Left kidney (tissue), 2 donors: ENCODE measurements around the gene PRSS38. TPM values are rescaled to one million over a fixed set of nuclear protein-coding genes. Genes with fewer than 3 reads are reported as not detected.
"Not testable (repeated sequence)": the region's sequence is repeated elsewhere in the genome, so short reads cannot be mapped to it uniquely, and the experiment has no call there.

Source experiments
- DNase-seq: peaks from one replicate; pipeline ENCODE4 v3.0.0-alpha.2; 2013
- polyA plus RNA-seq: library from polyadenylated mRNA; unstranded; fragments of 120-200 nt; gene quantifications from one replicate; pipeline ENCODE4 v1.2.1, GENCODE V29; 2013; ENCODE audit not compliant: insufficient read length

PRSS38 gene
- polyA plus RNA-seq, 1 donor = not detected

DNA sequence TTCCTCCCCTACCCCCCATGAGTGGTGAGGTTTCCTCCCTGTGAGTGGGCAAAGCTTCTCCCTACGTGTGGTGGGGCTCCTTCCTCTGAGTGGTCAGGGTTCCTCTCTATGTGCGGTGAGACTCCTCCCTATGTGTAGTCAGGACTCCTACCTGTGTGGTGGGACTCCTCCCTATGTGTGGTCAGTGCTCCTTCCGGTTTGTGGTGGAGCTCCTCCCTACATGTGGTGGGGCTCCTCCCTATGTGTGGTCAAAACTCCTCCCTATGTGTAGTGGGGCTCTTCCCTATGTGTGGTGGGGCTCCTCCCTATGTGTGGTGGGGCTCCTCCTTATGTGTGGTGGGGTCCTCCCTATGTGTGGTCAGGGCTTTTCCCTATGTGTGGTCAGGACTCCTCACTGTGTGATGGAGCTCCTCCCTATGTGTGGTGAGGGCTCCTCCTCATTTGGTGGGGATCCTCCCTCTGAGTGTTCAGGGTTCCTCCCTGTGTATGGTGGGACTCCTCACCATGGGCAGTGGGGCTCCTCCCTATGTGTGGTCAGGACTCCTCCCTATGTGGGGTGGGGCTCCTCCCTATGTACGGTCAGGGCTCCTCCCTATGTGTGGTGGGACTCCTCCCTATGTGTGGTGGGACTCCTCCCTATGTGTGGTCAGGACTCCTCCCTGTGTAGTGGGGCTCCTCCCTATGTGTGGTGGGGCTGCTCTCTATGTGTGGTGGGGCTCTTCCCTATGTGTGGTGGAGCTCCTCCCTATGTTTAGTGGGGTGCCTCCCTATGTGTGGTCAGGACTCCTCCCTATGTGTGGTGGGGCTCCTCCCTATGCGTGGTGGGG is 29.1 kb downstream of the PRSS38 start:
- DNase-seq = no peak

DNA sequence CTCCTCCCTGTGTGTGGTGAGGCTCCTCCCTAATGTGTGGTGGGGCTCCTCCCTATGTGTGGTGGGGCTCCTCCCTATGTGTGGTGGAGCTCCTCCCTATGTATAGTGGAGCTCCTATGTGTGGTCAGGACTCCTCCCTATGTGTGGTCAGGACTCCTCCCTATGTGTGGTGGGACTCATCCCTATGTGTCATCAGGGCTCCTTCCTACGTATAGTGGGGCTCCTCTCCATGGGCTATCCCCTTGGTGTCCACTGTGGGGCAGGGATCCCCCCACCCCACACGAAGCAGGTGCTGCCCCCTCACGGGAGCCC is 29.6 kb downstream of the PRSS38 start:
- no peak for DNase-seq

DNA sequence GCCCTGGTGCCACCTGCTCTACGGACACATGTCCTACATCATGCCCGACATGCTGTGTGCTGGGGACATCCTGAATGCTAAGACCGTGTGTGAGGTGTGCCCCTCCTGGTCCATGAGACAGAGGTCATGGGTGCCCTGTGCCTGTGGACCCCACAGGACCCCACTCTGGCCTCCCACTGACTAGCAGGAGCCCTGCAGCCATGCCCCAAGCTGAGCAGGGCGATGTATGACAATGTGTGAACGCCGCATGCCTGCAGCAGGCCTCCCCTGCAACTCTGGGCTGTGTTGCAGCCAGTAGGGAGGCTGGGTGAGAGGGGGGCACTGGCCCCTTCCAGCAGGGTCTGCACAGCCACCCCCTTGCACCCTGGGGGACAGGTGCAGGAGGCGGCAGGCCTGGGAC is 30.0 kb downstream of the PRSS38 start:
- no peak for DNase-seq

DNA sequence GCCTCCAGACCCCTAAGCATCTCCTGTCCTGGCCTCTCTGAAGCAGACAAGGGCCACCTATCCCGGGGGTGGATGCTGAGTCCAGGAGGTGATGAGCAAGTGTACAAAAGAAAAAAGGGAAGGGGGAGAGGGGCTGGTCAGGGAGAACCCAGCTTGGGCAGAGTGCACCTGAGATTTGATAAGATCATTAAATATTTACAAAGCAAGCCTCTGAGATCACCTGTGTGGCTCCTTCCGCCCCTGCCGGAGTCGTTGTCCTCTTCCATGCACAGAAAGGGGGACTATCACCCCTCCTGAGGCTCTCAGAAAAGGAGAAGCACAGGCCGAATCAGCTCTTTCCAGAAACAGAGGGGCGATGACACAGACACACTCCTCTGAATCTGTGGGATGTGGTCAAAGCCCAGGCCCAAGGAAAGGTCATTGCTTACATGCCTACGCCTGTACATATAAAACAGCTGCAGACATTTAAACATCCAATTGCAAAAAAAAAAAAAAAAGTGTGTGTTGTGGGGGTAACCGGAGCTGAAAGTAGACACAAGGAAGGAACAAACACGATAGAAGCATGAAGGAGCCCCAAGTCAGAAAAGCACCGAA is 30.9 kb downstream of the PRSS38 start:
- no peak for DNase-seq

DNA sequence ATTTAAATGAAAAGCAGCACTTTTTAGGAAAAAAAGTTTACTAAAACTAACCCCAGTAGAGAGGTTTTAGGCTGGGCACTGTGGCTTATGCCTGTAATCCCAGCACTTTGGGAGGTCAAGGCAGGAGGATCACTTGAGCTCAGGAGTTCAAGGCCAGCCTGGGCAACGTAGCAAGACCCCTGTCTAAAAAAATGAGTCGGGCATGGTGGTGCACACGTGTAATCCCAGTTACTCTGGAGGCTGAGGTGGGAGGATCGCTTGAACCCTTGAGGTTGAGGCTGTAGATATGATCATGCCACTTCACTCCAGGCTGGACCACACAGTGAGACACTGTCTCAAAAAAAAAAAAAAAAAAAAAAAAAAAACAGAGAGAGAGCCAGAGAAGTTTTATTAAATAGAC is 31.6 kb downstream of the PRSS38 start:
- DNase-seq = not testable (repeated sequence)

DNA sequence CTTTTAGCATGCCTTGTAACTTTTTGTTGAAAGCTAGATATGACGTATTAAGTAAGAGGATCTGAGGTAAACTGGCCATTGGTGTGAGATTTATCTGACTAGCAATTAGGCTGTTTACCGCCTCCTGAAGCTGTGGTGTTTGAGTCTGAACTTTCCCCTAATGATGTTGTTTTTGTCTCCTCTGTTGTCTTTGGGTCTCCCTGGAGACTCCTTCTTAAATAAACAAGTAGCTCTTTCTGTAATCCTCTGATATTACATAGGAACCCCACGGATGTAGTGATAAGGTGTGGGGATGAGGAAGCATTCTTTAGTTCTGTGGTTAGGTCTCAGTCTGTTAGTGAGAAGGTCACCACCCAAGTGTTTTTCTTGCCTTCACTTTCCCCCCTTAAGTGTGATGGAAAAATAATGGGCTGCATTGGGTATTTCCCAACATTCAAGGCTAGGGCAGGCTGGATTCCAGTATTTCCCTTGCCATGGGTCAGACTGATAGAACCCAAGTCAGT is 33.0 kb downstream of the PRSS38 start:
- DNase-seq = no peak

DNA sequence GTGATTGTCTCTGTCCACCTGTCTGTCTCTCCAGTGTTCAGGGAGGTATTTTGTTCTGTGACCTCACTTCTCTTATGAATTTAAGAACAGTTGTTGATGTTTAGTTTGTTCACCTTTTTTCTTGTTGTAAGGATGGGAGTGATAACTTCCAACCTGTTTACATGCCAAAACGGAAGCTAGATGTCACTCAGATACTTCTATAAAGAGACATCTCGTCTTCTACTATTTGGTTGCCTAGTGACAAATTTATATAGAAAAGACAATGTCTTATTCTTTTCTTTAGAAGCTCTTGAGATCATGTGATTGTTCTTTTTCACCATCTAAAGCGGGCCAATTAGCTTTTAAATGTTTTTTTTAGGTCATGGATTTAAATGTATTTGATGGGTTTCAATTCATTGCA is 33.8 kb downstream of the PRSS38 start:
- DNase-seq = no peak

DNA sequence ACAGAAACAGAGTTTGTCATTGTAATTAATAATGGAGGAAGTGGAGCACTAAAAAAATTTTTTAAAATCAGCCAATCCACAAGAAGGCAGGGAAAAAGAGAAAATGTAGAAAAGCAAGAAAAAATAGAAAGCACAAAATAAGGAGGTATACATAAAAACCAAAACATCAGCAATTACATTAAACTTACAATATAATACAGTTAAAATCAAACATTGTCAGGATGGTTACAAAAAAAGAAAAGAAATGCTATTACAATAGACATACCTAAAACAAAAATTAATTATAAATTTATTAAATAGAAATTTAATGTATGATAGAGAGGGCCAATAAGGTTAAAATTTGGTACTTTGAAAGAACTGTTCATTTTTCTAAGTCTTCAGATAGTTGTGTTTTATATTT is 38.7 kb downstream of the PRSS38 start:
- no peak for DNase-seq

DNA sequence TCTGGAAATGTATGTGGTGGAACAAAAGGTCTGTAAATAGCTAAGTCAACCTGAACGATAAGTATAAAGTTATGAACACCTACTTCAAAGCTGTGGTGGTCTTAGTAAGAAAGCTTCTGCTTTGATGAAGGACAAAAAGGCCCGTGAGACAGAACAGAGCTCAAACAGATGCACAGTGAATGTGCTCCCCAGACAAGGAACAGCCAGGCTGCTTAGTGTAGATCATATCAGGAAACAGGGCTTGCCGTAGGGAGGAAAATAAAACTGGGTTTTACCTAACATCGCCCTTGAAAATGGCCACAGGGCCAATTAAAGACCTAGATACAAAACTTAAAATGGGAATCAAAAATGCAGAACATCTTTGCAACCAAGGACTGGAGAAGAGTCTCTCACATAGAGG is 40.2 kb downstream of the PRSS38 start:
- no peak for DNase-seq

DNA sequence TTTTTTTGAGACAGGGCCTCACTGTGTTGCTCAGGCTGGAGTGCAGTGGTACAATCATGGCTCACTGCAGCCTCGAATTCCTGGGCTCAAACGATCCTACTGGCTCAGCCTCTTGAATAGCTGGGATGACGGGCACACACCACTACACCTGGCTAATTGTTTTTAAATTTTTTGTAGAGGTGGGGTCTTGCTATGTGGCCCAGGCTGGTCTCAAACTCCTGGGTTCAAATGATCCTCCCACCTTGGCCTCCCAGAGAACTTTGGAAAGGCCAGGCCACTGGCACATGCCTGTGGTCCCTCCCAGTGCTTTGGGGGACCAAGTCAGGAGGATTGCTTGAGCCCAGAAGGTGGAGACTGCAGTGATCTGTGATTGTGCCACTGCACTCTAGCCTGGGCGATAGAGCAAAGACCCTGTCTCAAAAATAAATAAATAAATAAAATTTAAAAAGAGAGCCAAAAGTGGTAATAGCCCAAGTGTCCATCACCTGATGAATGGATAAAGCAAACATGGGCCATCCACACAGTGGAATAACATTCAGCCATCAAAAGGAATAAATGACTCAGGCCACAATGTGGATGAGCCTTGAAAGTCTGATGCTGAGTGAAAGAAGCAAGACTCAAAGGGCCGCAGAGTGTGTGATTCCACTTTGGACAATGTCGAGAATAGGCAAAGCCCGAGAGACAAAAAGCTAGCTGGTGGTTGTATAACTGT is 40.8 kb downstream of the PRSS38 start:
- DNase-seq = no peak

DNA sequence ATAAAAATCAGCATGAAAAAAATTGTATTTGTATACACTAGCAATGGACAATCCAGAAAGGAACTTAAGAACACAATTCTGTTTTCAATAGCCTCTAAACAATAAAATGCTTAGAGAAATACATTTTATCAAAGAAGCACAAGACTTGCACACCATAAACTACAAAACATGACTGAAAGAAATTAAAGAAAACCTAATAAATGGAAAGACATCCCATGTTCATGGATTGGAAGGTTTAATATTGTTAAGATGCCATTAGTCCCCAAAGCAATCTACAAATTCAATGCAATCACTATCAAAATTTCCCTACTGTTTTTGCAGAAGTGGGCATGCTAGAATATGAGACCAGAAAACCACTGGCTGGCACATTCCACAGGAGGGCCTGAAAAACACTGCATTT is 49.4 kb downstream of the PRSS38 start:
- no peak for DNase-seq

DNA sequence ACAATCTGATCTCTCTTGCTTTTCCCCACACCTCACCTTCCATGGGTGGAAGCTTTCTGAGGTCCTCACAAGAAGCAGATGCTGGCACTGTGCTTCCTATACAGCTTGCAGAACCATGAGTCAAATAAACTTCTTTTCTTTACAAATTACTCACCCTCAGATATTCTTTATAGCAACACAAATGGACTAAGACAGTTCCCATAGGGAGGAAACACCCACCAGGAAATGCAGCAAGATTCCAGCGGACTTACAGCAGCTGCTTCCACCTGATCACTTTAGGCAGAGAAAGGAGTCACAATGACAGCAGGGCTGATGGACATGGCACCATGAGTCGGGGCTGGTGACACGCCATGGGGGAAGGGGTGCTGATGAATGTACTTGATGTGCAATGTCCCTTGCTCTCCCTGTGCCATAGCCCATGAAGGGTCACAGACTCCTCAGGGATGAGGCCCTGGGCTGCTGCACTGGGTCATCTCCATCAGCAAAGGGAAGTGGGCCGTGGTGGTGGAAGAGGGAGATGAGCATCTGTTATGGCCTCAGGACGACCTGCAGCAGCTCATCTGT is 53.9 kb downstream of the PRSS38 start:
- no peak for DNase-seq

DNA sequence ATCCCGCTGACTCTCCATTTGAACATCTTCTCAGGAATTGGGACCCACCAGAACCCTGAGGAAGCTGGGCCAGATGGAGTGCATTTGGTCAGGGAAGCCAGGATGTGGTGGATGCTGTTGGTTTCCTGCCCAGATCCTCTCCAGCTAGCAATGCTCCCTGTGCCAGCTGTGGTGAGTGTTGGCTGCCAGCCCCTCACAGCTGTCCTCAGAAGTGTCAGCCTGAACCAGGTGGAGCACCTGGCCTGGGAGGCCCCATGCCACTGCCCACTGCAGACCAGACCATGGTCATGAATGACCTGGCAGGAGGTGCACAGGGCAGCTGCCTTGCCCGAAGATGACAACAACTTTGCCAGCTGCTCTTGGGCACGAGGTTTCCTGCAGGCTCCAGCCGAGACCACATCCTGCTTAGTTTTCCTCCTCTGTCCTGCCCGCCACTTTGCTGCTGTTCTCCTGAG is 54.4 kb downstream of the PRSS38 start:
- DNase-seq = no peak

DNA sequence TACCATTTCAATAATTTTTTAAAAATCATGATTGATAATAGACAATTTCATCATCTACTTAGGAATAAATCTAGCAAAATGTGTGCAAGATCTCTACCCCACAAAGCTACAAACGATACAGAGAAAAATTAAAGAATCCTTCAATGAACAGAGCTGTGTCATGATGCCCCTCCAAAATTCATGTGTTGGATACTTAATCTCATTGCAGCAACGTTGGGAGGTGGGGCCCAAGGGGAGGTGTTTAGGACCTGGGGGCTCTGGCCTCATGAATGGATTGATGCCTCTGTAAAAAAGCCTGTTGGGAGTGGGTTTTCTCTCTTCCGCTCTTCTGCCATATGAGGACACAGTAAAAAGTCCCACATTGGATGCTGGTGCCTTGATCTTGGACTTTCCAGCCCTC is 54.9 kb downstream of the PRSS38 start:
- DNase-seq = no peak

DNA sequence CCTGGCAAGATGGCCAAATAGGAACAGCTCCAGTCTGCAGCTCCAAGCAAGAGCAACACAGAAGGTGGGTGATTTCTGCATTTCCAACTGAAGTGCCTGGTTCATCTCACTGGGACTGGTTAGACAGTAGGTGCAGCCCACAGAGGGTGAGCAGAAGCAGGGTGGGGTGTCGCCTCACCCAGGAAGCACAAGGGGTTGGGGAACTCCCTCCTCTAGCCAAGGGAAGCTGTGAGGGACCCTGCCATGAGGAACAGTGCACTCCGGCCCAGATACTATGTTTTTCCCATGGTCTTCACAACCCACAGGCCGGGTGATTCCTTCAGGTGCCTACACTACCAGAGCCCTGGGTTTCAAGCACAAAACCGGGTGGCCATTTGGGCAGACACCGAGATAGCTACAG is 56.4 kb downstream of the PRSS38 start:
- DNase-seq = not testable (repeated sequence)

DNA sequence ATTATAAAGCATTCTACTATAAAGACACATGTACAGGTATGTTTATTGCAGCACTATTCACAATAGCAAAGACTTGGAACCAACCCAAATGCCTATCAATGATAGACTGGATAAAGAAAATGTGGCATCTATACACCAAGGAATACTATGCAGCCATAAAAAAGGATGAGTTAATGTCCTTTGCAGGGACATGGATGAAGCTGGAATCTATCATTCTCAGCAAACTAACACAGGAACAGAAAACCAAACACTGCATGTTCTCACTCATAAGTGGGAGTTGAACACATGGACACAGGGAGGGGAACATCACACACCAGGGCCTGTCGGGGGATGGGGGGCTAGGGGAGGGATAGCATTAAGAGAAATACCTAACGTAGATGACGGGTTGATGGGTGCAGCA is 62.3 kb downstream of the PRSS38 start:
- DNase-seq = not testable (repeated sequence)

DNA sequence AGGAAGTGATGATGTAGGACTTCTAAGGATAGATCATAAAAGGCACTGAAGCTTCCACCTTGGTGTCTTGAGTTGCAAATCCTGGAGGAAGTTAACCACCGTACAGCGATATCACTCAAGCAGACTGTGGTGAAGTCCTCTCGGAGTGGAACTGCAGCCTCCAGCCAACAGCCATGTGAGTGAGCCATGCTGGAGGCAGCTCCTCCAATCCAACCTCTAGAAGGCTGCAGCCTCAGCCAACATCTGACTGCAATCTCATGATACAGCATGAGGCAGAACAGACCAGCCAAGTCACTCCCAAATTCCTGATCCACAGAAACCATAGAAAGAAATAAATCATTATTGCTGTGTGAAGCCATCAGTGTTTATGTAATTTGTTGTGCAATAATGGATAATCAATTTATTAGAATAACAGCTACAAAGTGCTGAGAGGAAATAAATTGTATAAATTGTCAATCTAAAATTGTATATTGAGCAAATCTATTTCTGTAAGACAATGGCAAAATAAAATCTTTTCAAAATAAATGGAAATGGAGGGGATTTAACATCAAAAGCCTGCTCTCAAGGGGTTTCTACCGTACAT is 65.0 kb downstream of the PRSS38 start:
- no peak for DNase-seq

DNA sequence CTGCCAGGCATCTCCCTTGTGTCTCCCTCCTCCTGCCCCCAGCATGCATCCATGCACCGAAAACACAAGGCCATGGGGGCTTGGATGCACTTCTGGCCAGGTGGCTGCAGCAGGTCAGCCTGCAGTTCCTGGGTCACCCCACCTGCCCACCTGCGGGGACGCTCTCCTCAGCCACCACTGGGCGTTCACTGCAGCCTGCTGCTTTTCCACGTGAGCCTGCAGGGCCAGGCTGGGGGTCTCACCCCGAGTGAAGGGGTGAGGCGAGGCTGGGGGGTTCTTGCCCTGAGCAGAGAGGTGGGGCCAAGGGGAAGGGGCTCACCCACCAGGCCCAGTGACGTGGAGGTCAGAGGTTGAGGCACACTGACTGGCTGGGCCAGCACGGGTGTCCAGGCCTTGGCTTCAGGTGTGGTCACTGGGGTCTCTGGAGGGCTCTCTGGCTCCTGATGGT is 67.6 kb downstream of the PRSS38 start:
- no peak for DNase-seq

DNA sequence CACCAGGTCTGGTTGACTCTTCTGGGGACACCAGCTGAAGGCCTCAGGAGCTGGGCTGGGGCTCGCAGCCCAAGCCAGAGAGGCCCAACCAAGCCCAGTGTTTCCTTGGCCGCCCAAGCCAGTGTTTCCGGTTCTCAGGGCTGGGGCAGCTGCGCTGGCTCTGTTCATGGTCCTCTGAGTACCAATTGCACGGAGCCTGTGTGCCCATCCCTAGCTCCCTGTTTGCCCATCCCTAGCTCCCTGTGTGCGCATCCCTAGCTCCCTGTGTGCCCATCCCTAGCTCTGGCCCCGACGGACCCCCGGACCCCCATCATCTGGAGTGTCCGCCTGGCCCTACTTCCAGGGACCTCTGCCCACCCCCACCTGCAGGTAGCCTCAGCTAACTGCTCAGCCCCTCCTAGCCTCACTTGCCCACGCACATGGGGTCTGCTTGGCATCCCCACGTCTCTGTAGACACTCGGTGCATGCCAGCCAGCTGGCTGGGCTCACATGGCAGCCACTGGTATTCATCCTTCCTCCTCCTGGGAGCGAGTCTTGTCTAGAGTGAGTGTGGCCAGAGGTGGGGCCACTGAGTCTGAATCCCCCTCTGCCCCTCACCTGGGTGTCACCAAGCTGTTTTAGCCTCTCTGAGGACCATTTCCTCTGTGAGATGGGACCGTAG is 68.3 kb downstream of the PRSS38 start:
- no peak for DNase-seq

DNA sequence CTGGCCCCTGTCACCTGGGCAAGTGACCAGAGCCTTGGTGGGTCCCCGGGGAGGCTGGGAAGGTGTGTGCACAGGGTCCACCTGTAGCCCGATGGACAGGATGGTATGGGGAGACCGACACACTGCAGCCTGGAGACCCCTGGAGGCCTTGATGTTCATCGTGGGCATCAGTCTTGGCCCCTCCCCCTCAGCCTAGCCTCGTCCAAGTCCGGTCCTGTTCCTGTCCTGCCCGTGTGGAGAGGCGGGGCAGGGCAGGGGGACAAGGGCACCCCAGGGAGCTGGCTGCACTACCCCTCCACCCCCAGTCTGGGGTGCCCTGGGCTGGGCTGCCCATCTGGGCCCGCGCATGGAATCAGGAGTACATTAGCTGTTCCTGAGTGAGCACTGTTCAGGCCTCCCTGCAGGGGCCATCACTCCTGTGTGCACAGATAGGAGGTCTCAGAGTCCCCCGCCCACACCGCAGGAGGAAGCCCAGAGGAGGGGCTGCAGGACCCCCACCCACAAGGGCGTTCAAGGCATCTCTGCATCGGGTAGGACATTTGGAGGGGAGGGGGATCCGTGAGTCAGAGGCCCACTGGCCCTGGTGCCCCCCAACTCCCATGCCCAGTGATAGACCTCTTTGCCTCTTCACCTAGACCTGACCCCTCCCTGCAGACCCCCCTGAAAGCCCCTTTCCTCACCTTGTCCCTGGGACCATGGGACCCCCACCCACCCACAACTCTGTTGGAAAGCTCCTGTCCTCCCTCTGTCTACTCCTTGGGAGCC is 69.1 kb downstream of the PRSS38 start:
- no peak for DNase-seq

DNA sequence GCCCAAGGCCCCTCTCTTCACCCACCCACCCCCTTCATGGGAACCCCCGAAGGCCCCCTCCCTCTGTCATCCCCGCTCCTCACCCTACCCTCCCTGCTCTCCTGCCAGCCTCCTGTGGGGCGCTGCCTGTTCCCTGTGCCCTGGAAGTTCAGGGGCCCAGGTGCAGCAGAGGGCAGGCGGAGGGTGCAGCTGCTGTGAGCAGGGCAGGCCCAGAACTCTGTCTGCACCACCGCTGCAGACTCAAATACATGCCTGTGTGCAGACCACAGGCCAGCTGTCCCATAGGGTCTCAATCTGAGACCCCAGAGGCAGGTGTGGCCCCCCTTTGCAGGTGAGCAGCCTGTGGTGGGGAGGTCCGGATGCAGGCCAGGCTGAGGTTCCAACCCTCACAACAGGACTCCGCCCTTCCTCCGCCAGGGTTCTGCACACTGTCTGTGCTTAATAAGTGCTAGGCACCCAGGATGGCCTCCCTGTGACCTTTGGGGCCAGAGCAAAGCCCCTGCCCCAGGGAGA is 69.7 kb downstream of the PRSS38 start:
- no peak for DNase-seq
